ENCODE measurements around the gene PUS7.

DNA sequence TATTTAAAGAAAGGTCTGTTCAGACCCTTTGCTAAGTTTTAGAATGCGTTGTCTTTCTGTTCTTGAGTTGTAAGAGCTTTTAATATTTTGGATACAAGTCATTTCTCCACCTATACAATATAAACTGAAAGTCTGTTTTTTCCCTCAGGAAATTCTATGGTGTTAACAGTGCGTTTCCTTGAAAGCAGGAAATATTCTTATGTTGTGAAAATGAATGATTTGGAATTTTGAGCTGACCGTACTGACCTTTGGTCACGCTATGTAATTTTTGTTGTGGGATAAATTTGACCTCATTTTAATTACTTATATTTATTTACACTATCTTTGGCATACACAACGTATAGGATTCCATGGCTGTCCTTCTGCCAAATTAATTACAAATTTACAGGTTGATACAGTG lies 43.5 kb downstream of the PUS7 start:
- TF ChIP-seq, protein P1, sequence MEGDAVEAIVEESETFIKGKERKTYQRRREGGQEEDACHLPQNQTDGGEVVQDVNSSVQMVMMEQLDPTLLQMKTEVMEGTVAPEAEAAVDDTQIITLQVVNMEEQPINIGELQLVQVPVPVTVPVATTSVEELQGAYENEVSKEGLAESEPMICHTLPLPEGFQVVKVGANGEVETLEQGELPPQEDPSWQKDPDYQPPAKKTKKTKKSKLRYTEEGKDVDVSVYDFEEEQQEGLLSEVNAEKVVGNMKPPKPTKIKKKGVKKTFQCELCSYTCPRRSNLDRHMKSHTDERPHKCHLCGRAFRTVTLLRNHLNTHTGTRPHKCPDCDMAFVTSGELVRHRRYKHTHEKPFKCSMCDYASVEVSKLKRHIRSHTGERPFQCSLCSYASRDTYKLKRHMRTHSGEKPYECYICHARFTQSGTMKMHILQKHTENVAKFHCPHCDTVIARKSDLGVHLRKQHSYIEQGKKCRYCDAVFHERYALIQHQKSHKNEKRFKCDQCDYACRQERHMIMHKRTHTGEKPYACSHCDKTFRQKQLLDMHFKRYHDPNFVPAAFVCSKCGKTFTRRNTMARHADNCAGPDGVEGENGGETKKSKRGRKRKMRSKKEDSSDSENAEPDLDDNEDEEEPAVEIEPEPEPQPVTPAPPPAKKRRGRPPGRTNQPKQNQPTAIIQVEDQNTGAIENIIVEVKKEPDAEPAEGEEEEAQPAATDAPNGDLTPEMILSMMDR (IDR thresholded peaks at IDR 0.05), result no peak
- TF ChIP-seq EZH2phosphoT487 (IDR thresholded peaks at IDR 0.05), result no peak
